Breast epithelium (tissue), 3 donors: ENCODE data around the gene RSPO1.

Source experiments
- CTCF ChIP-seq, 3 donors: fragments of 450-650 bp; IDR thresholded peaks; one replicate each; pipeline ENCODE4 v1.5.1; 2016 to 2017; ENCODE audit warnings: antibody characterized with exemption in 3 of 3, mild to moderate bottlenecking in 3 of 3, moderate library complexity in 3 of 3
- POLR2A ChIP-seq: fragments of 450-650 bp; IDR thresholded peaks from one replicate; pipeline ENCODE4 v1.6.1; 2016; ENCODE audit warnings: antibody characterized with exemption, mild to moderate bottlenecking, moderate library complexity
- POLR2AphosphoS5 ChIP-seq, 3 donors: sonication (generic); formaldehyde crosslinking; IDR thresholded peaks; one replicate each; pipeline ENCODE4 v1.6.1; 2017; ENCODE audit warnings: antibody characterized with exemption in 3 of 3

- no peak for TF ChIP-seq POLR2A
- TF ChIP-seq CTCF (IDR thresholded peaks at IDR 0.05) = no peak
- TF ChIP-seq POLR2AphosphoS5 (IDR thresholded peaks at IDR 0.05) = no peak
Observed at GRCh38 chr1:37673920-37674319, 39.2 kb upstream of the RSPO1 start.
